Measurements from ENCODE around the gene ZG16B.

ZG16B gene

DNA sequence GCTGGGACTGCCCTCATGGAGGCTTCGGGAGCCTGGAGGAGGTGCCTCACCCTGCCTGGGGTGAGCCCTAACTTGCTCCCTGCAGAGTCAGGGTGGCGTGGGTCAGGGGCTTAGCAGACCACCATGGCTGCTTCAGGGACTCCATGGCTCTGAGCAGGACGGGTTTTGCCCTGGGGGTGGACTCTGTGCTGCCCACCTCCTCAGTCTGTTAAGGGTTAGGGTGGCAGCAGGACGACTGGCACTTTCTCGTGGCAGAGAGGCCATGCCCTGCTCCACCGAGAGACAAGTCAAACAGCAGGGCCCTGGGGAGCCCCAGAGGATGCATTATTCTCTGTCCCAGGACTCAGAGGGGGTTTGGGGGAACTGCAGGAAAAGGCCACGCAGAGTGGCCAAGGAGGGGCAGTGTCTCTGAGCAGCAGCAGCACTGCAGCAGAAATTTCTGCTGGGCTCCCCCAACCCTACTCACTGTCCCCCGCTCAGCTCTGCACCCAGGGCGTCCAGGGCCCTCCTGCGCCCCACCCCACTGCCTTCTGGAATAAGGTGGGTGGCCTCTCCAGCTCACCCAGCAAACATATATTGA is 29.7 kb downstream of the ZG16B start:
- Histone ChIP-seq H3K27ac (ENCODE audit: extremely low read depth, low read depth, low read length) (no peak overlapping the region), H3K4me3 (ENCODE audit: low read depth, low read length) (no peak overlapping the region), H3K36me3 (ENCODE audit: control insufficient read depth in 2 of 2, insufficient read depth in 1 of 2, low read length in 2 of 2) (no peaks in the 10 kb centered on the region), H3K4me1 (ENCODE audit: control insufficient read depth, insufficient read depth, low read length) (no peaks in the 10 kb centered on the region), H3K9me3 (ENCODE audit: control insufficient read depth, insufficient read depth, low read depth, low read length) (no peaks in the 10 kb centered on the region)
- CTCF ChIA-PET = interaction anchor here (0.6 to 0.9 kb wide), 3 partner anchors 13 to 140 kb away, joined by 3 to 5 read pairs (median 4); partner anchors contain the start of gene PRSS27
- POLR2A ChIA-PET = interaction anchor here (0.7 kb wide), 1 partner anchor 21 kb away, joined by 3 read pairs; no protein-coding TSS in a partner anchor
- TF ChIP-seq TRIM28 (IDR thresholded peaks at IDR 0.05; ENCODE audit: borderline replicate concordance, low read length) (no peak), SP2 (tag by site-specific recombination; IDR thresholded peaks at IDR 0.05) (no peak), YY1 (tag by site-specific recombination; IDR thresholded peaks at IDR 0.05) (no peak), ZFP37 (tag by site-specific recombination; IDR thresholded peaks at IDR 0.05) (no peak), SALL2 (tag by site-specific recombination; IDR thresholded peaks at IDR 0.05; ENCODE audit: borderline replicate concordance) (no peak)
- TF ChIP-seq, protein P1, sequence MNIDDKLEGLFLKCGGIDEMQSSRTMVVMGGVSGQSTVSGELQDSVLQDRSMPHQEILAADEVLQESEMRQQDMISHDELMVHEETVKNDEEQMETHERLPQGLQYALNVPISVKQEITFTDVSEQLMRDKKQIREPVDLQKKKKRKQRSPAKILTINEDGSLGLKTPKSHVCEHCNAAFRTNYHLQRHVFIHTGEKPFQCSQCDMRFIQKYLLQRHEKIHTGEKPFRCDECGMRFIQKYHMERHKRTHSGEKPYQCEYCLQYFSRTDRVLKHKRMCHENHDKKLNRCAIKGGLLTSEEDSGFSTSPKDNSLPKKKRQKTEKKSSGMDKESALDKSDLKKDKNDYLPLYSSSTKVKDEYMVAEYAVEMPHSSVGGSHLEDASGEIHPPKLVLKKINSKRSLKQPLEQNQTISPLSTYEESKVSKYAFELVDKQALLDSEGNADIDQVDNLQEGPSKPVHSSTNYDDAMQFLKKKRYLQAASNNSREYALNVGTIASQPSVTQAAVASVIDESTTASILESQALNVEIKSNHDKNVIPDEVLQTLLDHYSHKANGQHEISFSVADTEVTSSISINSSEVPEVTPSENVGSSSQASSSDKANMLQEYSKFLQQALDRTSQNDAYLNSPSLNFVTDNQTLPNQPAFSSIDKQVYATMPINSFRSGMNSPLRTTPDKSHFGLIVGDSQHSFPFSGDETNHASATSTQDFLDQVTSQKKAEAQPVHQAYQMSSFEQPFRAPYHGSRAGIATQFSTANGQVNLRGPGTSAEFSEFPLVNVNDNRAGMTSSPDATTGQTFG (tag by site-specific recombination; IDR thresholded peaks at IDR 0.05; ENCODE audit: borderline replicate concordance) = no peak

DNA sequence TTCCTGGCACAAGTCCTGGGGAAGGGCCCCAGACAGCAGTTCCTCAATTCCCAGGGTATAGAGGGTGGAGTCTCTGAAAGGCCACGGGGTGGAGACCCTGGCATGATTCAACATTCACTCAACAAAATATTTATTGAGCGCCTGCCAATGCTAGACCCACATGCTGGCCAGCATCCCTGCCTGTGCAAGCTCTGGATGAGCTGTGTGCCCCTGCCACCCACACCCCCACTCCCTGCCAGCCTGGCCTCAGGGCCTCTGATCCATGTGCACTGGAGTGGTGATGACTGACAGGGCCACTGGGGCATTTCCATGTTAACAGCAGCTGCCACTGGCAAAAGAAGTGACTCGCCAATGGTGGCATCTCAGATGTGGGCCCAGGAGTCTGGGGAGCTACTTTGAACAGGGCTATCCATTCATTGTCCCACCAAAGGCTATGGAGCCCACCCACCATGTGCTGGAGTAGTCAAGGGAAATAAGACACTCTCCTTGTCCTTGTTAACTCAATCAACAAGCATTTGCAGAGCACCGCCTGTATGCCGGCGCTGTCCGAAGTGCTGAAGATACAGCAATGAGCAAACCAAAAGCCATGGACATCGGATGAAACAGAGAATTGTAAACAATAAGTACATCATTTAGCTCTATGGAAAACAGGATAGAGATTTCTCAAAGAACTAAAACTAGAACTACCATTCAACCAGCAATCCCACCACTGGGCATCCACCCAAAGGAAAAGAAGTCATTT is 30.9 kb downstream of the ZG16B start:
- ChIA-PET CTCF (interaction anchor here (0.6 to 0.7 kb wide), 2 partner anchors 47 to 104 kb away, joined by 3 to 4 read pairs; no protein-coding TSS in a partner anchor), POLR2A (no interaction called here)
- Histone ChIP-seq H3K9me3 (ENCODE audit: control insufficient read depth, insufficient read depth, low read depth, low read length) (no peaks in the 10 kb centered on the region), H3K4me3 (ENCODE audit: low read depth, low read length) (no peak overlapping the region), H3K27ac (ENCODE audit: extremely low read depth, low read depth, low read length) (no peak overlapping the region), H3K36me3 (ENCODE audit: control insufficient read depth in 2 of 2, insufficient read depth in 1 of 2, low read length in 2 of 2) (no peaks in the 10 kb centered on the region), H3K4me1 (ENCODE audit: control insufficient read depth, insufficient read depth, low read length) (no peaks in the 10 kb centered on the region)
- TF ChIP-seq TRIM28 (IDR thresholded peaks at IDR 0.05; ENCODE audit: borderline replicate concordance, low read length) (no peak), ZNF792 (tag by site-specific recombination; IDR thresholded peaks at IDR 0.05) (0 out of 2 replicates have a peak, but pooled peaks have one; percentile 35), SETDB1 (IDR thresholded peaks at IDR 0.05; ENCODE audit: insufficient read length, low read length) (peak; percentile 36)
- TF ChIP-seq, protein P2, sequence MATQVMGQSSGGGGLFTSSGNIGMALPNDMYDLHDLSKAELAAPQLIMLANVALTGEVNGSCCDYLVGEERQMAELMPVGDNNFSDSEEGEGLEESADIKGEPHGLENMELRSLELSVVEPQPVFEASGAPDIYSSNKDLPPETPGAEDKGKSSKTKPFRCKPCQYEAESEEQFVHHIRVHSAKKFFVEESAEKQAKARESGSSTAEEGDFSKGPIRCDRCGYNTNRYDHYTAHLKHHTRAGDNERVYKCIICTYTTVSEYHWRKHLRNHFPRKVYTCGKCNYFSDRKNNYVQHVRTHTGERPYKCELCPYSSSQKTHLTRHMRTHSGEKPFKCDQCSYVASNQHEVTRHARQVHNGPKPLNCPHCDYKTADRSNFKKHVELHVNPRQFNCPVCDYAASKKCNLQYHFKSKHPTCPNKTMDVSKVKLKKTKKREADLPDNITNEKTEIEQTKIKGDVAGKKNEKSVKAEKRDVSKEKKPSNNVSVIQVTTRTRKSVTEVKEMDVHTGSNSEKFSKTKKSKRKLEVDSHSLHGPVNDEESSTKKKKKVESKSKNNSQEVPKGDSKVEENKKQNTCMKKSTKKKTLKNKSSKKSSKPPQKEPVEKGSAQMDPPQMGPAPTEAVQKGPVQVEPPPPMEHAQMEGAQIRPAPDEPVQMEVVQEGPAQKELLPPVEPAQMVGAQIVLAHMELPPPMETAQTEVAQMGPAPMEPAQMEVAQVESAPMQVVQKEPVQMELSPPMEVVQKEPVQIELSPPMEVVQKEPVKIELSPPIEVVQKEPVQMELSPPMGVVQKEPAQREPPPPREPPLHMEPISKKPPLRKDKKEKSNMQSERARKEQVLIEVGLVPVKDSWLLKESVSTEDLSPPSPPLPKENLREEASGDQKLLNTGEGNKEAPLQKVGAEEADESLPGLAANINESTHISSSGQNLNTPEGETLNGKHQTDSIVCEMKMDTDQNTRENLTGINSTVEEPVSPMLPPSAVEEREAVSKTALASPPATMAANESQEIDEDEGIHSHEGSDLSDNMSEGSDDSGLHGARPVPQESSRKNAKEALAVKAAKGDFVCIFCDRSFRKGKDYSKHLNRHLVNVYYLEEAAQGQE (tag by site-specific recombination; IDR thresholded peaks at IDR 0.05) = peak; percentile 97

DNA sequence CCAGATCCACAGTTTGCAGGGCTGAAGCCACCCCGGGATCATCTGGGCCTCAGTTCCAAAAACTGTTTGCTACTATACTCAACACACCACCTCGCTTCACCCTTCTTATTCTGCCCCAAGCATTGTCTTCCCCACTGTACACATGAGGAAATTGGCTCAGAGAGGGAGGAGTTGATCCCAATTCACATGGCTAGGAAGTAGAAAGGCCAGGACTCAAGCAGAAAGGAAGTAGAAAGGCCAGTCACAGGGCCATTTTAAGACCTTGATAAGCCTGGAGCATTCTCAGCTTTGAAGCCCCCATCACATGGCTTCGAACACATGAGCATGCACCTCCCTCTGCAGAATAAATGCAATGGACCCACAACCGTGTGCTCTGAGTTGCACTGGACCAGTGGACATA is 35.5 kb downstream of the ZG16B start:
- CTCF ChIA-PET = interaction anchor here (0.6 to 4.0 kb wide), 3 partner anchors 22 to 1503 kb away, joined by 3 to 16 read pairs (median 4); no protein-coding TSS in a partner anchor
- H3K27ac ChIP-seq (ENCODE audit: extremely low read depth, low read depth, low read length) = no peak overlapping the region

More for the DNA sequence above, 35.5 kb downstream of the ZG16B start:
- no peaks in the 10 kb centered on the region for H3K4me1 ChIP-seq (ENCODE audit: control insufficient read depth, insufficient read depth, low read length)
- no peaks in the 10 kb centered on the region for H3K36me3 ChIP-seq (ENCODE audit: control insufficient read depth in 2 of 2, insufficient read depth in 1 of 2, low read length in 2 of 2)
- POLR2A ChIA-PET = no interaction called here
- TF ChIP-seq ZNF2 (tag by site-specific recombination; IDR thresholded peaks at IDR 0.05) (no peak), ZFHX2 (tag by site-specific recombination; conservative IDR thresholded peaks at IDR 0.05) (no peak), TCF7L2 (IDR thresholded peaks at IDR 0.05; ENCODE audit: borderline replicate concordance, low read depth, low read length) (no peak), KLF16 (tag by site-specific recombination; IDR thresholded peaks at IDR 0.05) (no peak), ZNF843 (tag by site-specific recombination; IDR thresholded peaks at IDR 0.05) (no peak)
- TF ChIP-seq, protein P3, sequence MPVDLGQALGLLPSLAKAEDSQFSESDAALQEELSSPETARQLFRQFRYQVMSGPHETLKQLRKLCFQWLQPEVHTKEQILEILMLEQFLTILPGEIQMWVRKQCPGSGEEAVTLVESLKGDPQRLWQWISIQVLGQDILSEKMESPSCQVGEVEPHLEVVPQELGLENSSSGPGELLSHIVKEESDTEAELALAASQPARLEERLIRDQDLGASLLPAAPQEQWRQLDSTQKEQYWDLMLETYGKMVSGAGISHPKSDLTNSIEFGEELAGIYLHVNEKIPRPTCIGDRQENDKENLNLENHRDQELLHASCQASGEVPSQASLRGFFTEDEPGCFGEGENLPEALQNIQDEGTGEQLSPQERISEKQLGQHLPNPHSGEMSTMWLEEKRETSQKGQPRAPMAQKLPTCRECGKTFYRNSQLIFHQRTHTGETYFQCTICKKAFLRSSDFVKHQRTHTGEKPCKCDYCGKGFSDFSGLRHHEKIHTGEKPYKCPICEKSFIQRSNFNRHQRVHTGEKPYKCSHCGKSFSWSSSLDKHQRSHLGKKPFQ (tag by site-specific recombination; IDR thresholded peaks at IDR 0.05) = no peak
- no peaks in the 10 kb centered on the region for H3K9me3 ChIP-seq (ENCODE audit: control insufficient read depth, insufficient read depth, low read depth, low read length)
- no peak overlapping the region for H3K4me3 ChIP-seq (ENCODE audit: low read depth, low read length)
